Measurements from ENCODE around the gene KCNJ15.

Gene KCNJ15

GRCh38 chr21:38284216-38284615 is 27.4 kb downstream of the KCNJ15 start:
- no peak overlapping the region for H2AFZ ChIP-seq (ENCODE audit: low read depth)
- H3K27me3 ChIP-seq (ENCODE audit: insufficient read depth, low read depth) = no peaks in the 10 kb centered on the region
- H3K27ac ChIP-seq = no peak overlapping the region
- no peak overlapping the region for H3K9ac ChIP-seq
- no peak overlapping the region for H3K4me2 ChIP-seq
- H3K4me3 ChIP-seq (IDR thresholded peaks at IDR 0.05; ENCODE audit: insufficient read depth, low read depth, low read length) = no peak overlapping the region
- no peaks in the 10 kb centered on the region for H4K20me1 ChIP-seq (ENCODE audit: insufficient read depth)
- no peaks in the 10 kb centered on the region for H3K79me2 ChIP-seq (ENCODE audit: insufficient read depth, low read depth)
- no peaks in the 10 kb centered on the region for H3K4me1 ChIP-seq (ENCODE audit: low read depth, poor library complexity, severe bottlenecking)
- no peak for TF ChIP-seq CTCF (conservative IDR thresholded peaks at IDR 0.05; ENCODE audit: low read depth, low read length)
- H3K36me3 ChIP-seq (ENCODE audit: insufficient read depth) = no peaks in the 10 kb centered on the region

DNA sequence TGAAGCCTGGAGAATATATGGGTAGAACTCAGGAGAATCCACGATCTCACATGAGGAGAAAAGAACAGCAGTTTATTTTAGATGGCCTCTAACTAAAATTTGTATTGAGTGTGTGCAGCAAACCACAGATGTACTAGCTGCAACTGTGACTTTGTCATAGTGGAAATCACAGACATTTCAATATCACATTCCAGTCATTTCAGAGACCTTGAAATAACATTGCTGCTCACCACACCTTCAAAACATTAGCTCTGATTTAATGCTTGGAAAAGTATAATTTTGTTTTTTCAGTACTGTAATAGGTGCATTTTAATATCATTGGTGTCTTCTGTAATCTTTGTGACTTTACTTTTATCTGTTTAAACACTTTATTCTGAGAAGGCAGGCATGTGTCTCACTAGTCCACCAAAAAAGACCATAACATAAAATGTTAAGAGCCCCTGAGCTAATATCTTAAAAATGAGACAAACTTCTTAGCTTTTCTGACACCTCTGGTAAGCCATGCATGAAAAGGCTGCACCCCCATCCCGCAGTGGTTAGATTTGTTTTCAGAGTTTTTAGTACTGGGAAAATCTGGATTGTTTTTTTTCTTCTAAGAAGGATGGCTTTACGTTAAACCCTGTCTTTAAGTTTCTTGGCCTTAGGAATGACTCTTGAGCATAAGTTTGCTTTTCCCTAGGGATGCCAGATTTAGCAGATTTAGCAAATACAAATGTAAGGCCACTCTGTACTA is 30.1 kb downstream of the KCNJ15 start:
- Histone ChIP-seq H3K4me2 (no peak overlapping the region), H3K4me3 (IDR thresholded peaks at IDR 0.05; ENCODE audit: insufficient read depth, low read depth, low read length) (no peak overlapping the region), H3K27me3 (ENCODE audit: insufficient read depth, low read depth) (no peaks in the 10 kb centered on the region), H3K9ac (no peak overlapping the region), H3K27ac (no peak overlapping the region), H2AFZ (ENCODE audit: low read depth) (no peak overlapping the region), H4K20me1 (ENCODE audit: insufficient read depth) (no peaks in the 10 kb centered on the region), H3K79me2 (ENCODE audit: insufficient read depth, low read depth) (no peaks in the 10 kb centered on the region), H3K36me3 (ENCODE audit: insufficient read depth) (no peaks in the 10 kb centered on the region), H3K4me1 (ENCODE audit: low read depth, poor library complexity, severe bottlenecking) (no peaks in the 10 kb centered on the region)
- no peak for TF ChIP-seq CTCF (conservative IDR thresholded peaks at IDR 0.05; ENCODE audit: low read depth, low read length)

DNA sequence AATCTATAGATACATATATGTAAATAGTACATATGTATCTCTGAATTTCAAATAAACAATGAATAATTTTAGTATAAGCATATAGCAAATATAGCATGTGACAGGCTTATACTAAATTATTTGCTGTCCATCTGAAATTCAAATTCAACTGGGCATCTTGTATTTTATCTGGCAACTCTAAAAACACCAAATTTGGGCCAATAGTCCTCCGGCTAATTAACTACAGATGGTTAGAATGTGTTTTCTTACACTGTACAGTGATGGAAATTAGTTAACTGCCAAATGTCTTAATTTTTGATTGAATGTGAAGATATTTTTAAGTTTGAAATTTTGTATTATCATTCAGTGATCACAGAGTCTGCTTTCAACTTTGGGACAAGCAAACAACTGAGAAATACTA is 30.7 kb downstream of the KCNJ15 start:
- Histone ChIP-seq H3K27ac (no peak overlapping the region), H3K27me3 (ENCODE audit: insufficient read depth, low read depth) (no peaks in the 10 kb centered on the region), H3K4me2 (no peak overlapping the region), H3K36me3 (ENCODE audit: insufficient read depth) (no peaks in the 10 kb centered on the region), H3K4me1 (ENCODE audit: low read depth, poor library complexity, severe bottlenecking) (no peaks in the 10 kb centered on the region), H3K9ac (no peak overlapping the region), H2AFZ (ENCODE audit: low read depth) (no peak overlapping the region), H3K4me3 (IDR thresholded peaks at IDR 0.05; ENCODE audit: insufficient read depth, low read depth, low read length) (no peak overlapping the region), H3K79me2 (ENCODE audit: insufficient read depth, low read depth) (no peaks in the 10 kb centered on the region), H4K20me1 (ENCODE audit: insufficient read depth) (no peaks in the 10 kb centered on the region)
- no peak for TF ChIP-seq CTCF (conservative IDR thresholded peaks at IDR 0.05; ENCODE audit: low read depth, low read length)

DNA sequence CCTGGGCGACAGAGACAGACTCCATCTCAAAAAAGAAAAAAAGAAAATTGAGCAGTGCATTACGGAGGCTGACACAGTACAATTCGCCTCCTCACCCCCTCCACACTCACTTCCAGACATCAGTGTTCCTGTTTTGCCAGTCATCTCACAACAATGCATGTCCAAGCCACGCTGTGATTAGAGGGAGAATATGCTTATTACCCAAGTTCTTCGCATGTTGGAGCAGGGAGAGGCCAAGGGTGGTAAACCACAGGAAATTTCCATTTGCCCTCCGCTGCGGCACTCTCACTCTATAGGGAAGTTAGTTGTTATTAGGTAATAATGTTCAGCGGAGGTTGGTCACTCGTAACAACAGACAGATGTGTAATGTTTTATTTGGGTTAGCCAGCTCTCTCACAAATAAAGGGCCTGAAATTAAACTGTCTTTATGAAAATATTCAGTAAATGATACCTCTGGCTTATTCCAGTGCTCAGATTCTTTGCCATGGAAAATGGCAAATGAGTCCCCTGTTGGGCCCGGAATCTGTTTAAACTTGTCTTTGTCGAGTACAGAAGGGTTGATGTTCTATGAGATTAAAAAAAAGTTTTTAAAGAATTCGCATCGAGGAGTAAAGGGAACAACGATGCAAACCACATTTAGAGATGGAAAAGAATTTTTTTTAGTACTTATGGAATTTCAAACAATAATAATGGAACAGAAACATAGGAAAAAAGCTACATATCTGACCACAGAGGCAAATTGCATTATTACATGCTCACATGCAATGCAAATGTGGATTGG is 33.1 kb downstream of the KCNJ15 start:
- H3K27me3 ChIP-seq (ENCODE audit: insufficient read depth, low read depth) = no peaks in the 10 kb centered on the region
- no peaks in the 10 kb centered on the region for H3K4me1 ChIP-seq (ENCODE audit: low read depth, poor library complexity, severe bottlenecking)
- no peak for TF ChIP-seq CTCF (conservative IDR thresholded peaks at IDR 0.05; ENCODE audit: low read depth, low read length)
- no peaks in the 10 kb centered on the region for H3K36me3 ChIP-seq (ENCODE audit: insufficient read depth)
- no peak overlapping the region for H3K4me2 ChIP-seq
- no peaks in the 10 kb centered on the region for H4K20me1 ChIP-seq (ENCODE audit: insufficient read depth)
- H2AFZ ChIP-seq (ENCODE audit: low read depth) = no peak overlapping the region
- no peak overlapping the region for H3K4me3 ChIP-seq (IDR thresholded peaks at IDR 0.05; ENCODE audit: insufficient read depth, low read depth, low read length)
- no peaks in the 10 kb centered on the region for H3K79me2 ChIP-seq (ENCODE audit: insufficient read depth, low read depth)
- H3K9ac ChIP-seq = no peak overlapping the region
- H3K27ac ChIP-seq = no peak overlapping the region

Data from KMS-11 (cell line).